IMR-90 (cell line): ENCODE data around the gene ESRP2.

Source experiments
- BHLHE40 ChIP-seq: fragments of 150-350 bp; IDR thresholded peaks from 2 replicates; pipeline ENCODE4 v1.6.1; 2016; ENCODE audit warnings: mild to moderate bottlenecking, low read depth, low read length
- CEBPB ChIP-seq: IDR thresholded peaks from 2 replicates; pipeline ENCODE4 v1.6.1; 2012; ENCODE audit warnings: low read depth, low read length, improper control_type of control experiment
- CHD1 ChIP-seq: IDR thresholded peaks from 2 replicates; pipeline ENCODE4 v1.6.1; 2012; ENCODE audit warnings: low read depth, low read length, improper control_type of control experiment
- FOS ChIP-seq: fragments of 150-350 bp; IDR thresholded peaks from 2 replicates; pipeline ENCODE4 v1.6.1; 2016; ENCODE audit warnings: low read depth, low read length
- MAFK ChIP-seq: IDR thresholded peaks from 2 replicates; pipeline ENCODE4 v1.6.1; 2012; ENCODE audit warnings: low read depth, low read length, improper control_type of control experiment
- MAZ ChIP-seq: IDR thresholded peaks from 2 replicates; pipeline ENCODE4 v1.6.1; 2012; ENCODE audit warnings: low read depth, mild to moderate bottlenecking, low read length, improper control_type of control experiment, moderate library complexity, borderline replicate concordance
- MXI1 ChIP-seq: IDR thresholded peaks from 2 replicates; pipeline ENCODE4 v1.6.1; 2012; ENCODE audit warnings: low read depth, mild to moderate bottlenecking, low read length, moderate library complexity, borderline replicate concordance
- NFE2L2 ChIP-seq: fragments of 150-350 bp; IDR thresholded peaks from 2 replicates; pipeline ENCODE4 v1.6.1; 2016; ENCODE audit warnings: low read depth, mild to moderate bottlenecking, low read length
- POLR2A ChIP-seq: IDR thresholded peaks from 2 replicates; pipeline ENCODE4 v1.6.1; 2012; ENCODE audit warnings: mild to moderate bottlenecking, low read depth, low read length
- RAD21 ChIP-seq: IDR thresholded peaks from 2 replicates; pipeline ENCODE4 v1.6.1; 2012; ENCODE audit warnings: low read length, improper control_type of control experiment
- RCOR1 ChIP-seq: IDR thresholded peaks from 2 replicates; pipeline ENCODE4 v1.6.1; 2012; ENCODE audit warnings: mild to moderate bottlenecking, low read length, improper control_type of control experiment; ENCODE audit not compliant: insufficient replicate concordance
- SMC3 ChIP-seq: fragments of 150-350 bp; IDR thresholded peaks from 2 replicates; pipeline ENCODE4 v1.6.1; 2016; ENCODE audit warnings: low read depth, mild to moderate bottlenecking, antibody characterized with exemption, low read length, moderate library complexity
- TF ChIP-seq, protein P1 (sequence below): fragments of 150-350 bp; IDR thresholded peaks from 2 replicates; pipeline ENCODE4 v1.6.1; 2017; ENCODE audit warnings: mild to moderate bottlenecking, antibody characterized with exemption, low read length, low read depth
- TF ChIP-seq, protein P2 (sequence below): conservative IDR thresholded peaks from 2 replicates; pipeline ENCODE4 v1.5.1; 2012; ENCODE audit warnings: mild to moderate bottlenecking, low read depth, low read length, improper control_type of control experiment

DNA sequence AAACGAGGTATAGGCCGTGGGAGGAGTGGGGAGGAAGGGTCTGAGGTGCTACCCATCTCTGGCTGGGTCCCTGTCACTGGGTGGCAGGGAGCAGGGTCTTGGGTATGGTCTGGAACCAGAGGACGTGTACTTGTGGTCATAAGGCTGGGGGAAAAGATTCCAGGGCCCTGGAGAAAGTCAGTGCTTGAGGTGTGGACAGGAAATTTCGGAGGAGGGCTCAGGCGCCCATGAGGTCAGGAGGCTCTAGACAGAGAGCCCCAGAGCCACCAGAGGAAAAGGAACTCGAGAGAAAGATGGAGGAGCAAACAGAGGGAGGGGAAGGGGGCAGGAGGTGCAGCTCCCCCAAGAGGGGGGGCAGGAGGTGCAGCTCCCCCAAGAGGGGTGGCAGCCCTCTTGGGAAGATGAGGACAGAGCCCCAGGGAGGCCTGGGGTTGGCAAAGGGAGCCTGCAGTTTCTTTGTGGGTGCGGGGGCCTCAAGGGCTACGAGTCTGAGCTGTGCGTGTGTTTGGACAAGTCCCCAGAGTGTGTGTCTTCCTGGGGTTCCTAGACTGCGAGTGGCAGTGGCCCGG lies 27.7 kb upstream of the ESRP2 start:
- TF ChIP-seq CEBPB: no peak
- TF ChIP-seq, protein P1, sequence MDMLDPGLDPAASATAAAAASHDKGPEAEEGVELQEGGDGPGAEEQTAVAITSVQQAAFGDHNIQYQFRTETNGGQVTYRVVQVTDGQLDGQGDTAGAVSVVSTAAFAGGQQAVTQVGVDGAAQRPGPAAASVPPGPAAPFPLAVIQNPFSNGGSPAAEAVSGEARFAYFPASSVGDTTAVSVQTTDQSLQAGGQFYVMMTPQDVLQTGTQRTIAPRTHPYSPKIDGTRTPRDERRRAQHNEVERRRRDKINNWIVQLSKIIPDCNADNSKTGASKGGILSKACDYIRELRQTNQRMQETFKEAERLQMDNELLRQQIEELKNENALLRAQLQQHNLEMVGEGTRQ: no peak
- TF ChIP-seq POLR2A: no peak
- TF ChIP-seq, protein P2, sequence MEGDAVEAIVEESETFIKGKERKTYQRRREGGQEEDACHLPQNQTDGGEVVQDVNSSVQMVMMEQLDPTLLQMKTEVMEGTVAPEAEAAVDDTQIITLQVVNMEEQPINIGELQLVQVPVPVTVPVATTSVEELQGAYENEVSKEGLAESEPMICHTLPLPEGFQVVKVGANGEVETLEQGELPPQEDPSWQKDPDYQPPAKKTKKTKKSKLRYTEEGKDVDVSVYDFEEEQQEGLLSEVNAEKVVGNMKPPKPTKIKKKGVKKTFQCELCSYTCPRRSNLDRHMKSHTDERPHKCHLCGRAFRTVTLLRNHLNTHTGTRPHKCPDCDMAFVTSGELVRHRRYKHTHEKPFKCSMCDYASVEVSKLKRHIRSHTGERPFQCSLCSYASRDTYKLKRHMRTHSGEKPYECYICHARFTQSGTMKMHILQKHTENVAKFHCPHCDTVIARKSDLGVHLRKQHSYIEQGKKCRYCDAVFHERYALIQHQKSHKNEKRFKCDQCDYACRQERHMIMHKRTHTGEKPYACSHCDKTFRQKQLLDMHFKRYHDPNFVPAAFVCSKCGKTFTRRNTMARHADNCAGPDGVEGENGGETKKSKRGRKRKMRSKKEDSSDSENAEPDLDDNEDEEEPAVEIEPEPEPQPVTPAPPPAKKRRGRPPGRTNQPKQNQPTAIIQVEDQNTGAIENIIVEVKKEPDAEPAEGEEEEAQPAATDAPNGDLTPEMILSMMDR: no peak
- TF ChIP-seq RAD21: no peak
- no peak for TF ChIP-seq MAZ
- no peak for TF ChIP-seq RCOR1
- no peak for TF ChIP-seq NFE2L2
- no peak for TF ChIP-seq CHD1
- TF ChIP-seq BHLHE40: no peak
- TF ChIP-seq FOS: no peak
- TF ChIP-seq SMC3: no peak
- no peak for TF ChIP-seq MXI1
- no peak for TF ChIP-seq MAFK
